ENCODE measurements around the gene SHISAL2A. TPM values are rescaled to one million over a fixed set of nuclear protein-coding genes. Genes with fewer than 3 reads are reported as not detected.

Gene SHISAL2A
- total and polyA plus RNA-seq, 9 donors: 1.3 to 6.5 (median 2.7) TPM

DNA sequence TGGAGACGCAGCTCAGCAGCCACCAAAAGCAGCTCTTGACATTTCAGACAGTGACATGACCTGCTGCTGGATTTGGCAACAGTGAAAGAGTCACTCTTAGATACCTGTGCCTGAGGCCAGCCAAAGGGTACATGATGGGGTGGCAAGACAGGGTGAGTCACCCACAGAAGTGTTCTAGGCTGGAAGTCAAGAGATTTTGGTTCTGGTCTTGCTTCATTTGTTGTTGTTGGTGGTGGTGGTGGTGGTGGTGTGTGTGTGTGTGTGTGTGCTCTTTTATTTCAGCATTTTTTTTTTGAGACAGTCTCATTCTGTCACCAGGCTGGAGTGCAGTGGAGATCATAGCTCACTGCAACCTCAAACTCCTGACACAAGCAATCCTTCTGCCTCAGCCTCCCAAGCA lies 25.8 kb downstream of the SHISAL2A start:
- no peaks in the 10 kb centered on the region for H3K36me3 ChIP-seq (ENCODE audit: control insufficient read depth, insufficient read depth, low read length)
- peaks cover 9% of the 10 kb centered on the region for H3K4me1 ChIP-seq (ENCODE audit: control insufficient read depth, insufficient read depth, low read length)
- no peaks in the 10 kb centered on the region for H3K9me3 ChIP-seq (replicated peaks; ENCODE audit: control insufficient read depth, low read depth, low read length)
- WGBS (ENCODE audit: insufficient coverage): 70% methylated on average over 1 of the region's 1 CpG
- DNase-seq: no peak
- no peaks in the 10 kb centered on the region for H3K27me3 ChIP-seq (ENCODE audit: control insufficient read depth, insufficient read depth, low read length)
- H3K27ac ChIP-seq (ENCODE audit: low read length): no peak overlapping the region
- H3K4me3 ChIP-seq (ENCODE audit: low read length): no peak overlapping the region

DNA sequence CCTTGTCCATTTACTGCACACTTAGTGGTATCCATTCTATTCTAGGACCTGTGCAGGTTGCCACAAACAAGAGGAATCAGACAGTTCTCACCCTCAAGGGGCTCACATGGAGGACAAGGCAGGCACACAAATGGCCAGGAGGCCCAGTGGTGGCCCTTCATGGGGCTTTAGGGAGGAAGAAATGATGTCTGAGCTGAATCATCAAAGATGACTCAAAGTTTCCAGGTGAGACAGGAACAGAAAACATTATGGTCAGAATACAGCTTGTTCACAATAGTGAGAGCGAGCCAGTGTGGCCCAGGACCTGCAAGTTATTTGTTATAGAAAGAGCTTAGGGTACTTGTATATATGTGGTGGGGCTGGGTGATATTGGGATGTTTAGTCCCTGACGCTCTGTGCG lies 26.4 kb downstream of the SHISAL2A start:
- no peak for DNase-seq
- H3K9me3 ChIP-seq (replicated peaks; ENCODE audit: control insufficient read depth, low read depth, low read length): no peaks in the 10 kb centered on the region
- 100% methylated on average over 1 of the region's 3 CpGs for WGBS (ENCODE audit: insufficient coverage)
- H3K4me1 ChIP-seq (ENCODE audit: control insufficient read depth, insufficient read depth, low read length): peaks cover 9% of the 10 kb centered on the region
- no peaks in the 10 kb centered on the region for H3K27me3 ChIP-seq (ENCODE audit: control insufficient read depth, insufficient read depth, low read length)
- H3K4me3 ChIP-seq (ENCODE audit: low read length): no peak overlapping the region
- H3K36me3 ChIP-seq (ENCODE audit: control insufficient read depth, insufficient read depth, low read length): no peaks in the 10 kb centered on the region
- no peak overlapping the region for H3K27ac ChIP-seq (ENCODE audit: low read length)

DNA sequence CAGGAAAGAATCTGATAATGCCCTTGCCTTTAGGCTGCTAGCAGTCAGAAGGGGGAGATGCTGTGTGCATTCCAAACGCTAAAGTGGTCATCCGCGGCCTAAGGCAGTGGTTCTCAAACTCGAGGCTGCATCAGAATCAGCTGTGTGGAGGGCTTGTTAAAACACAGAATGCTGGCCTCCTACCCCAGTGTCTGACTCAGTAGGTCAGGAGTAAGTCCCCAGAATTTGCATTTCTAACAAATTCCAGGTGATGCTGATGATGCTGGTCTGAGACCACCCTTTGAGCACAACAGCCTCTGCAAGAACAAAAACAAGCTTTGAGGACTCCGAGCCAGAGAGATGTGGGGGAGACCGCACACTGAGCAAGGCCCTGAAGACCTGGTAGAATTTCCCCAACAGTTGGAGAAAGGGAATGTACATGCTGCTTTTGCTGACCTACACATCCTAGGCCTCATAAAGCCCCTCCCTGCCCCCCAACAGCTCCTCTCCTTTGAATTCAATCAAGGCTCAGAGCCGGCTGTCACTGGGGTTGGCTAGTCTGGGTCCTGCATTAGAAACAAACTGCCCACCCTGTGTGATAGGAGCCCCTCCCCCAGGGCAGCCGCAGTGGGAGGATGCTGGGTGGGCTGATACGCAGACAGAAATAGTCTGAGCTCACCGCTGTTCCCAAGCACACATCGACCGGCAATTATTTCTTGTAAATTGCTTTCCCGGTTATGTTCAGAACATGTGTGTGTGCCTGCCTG lies 27.1 kb downstream of the SHISAL2A start:
- H3K4me1 ChIP-seq (ENCODE audit: control insufficient read depth, insufficient read depth, low read length): peaks cover 9% of the 10 kb centered on the region
- H3K27me3 ChIP-seq (ENCODE audit: control insufficient read depth, insufficient read depth, low read length): no peaks in the 10 kb centered on the region
- peak overlapping the region; percentile 29 for H3K27ac ChIP-seq (ENCODE audit: low read length)
- 42% methylated on average over 11 of the region's 13 CpGs for WGBS (ENCODE audit: insufficient coverage)
- no peak overlapping the region for H3K4me3 ChIP-seq (ENCODE audit: low read length)
- no peaks in the 10 kb centered on the region for H3K36me3 ChIP-seq (ENCODE audit: control insufficient read depth, insufficient read depth, low read length)
- DNase-seq: peak; percentile 35
- H3K9me3 ChIP-seq (replicated peaks; ENCODE audit: control insufficient read depth, low read depth, low read length): no peaks in the 10 kb centered on the region

DNA sequence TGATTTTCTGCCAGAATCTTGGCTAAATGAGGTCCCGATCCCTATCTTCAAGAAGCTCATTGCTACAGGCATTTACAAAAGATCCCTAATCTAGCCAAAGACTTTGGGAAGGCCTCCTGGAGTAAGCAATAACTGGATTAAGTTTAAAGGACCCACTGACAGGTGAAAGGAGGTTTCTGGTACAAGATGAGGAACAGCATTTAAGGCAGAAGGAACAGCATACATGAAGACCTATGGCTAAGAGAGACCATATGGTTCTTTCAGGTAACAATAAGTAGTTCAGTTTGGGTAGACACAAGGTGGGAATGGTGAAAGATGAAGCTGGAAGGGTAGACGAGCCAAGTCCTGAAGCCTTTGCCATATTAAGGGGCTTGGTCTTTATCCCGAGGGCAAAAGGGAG lies 27.8 kb downstream of the SHISAL2A start:
- Histone ChIP-seq H3K27me3 (ENCODE audit: control insufficient read depth, insufficient read depth, low read length) (no peaks in the 10 kb centered on the region), H3K4me3 (ENCODE audit: low read length) (no peak overlapping the region), H3K27ac (ENCODE audit: low read length) (no peak overlapping the region), H3K4me1 (ENCODE audit: control insufficient read depth, insufficient read depth, low read length) (peaks cover 11% of the 10 kb centered on the region), H3K9me3 (replicated peaks; ENCODE audit: control insufficient read depth, low read depth, low read length) (no peaks in the 10 kb centered on the region), H3K36me3 (ENCODE audit: control insufficient read depth, insufficient read depth, low read length) (no peaks in the 10 kb centered on the region)
- WGBS (ENCODE audit: insufficient coverage): 84% methylated on average over 2 of the region's 3 CpGs
- DNase-seq: no peak

DNA sequence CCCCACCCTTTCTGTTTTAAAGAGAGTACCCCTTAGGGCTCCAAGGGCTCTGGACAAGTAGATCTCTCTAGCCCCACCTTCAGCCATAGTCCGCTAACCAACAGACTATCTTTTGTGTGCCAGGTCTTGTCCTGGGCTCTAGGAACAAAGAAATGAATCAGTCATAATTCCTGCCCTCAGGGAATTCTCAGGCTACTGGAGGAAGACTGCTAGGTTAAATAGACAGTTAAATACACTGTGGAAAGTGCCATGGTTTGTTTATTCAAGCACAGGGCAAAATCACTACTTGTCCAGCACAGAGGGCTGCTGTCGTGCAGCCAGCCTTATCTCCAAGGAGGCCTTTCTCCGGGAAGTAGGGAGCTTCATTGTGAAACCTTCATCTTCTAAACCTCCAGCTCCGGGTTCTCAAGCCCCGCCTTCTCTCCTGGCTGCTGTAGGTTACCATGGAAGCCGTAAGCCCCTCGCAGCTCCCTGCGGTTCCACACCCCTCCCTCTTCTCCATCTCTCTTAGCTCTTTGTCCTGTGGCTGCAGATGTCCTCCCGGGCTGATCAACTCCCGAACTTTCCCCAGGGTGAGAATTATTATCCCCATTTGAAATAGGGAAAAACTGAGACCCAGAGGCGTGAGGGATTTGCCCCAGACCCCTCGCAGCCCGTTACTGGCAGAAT lies 29.8 kb downstream of the SHISAL2A start:
- WGBS (ENCODE audit: insufficient coverage): 13% methylated on average over 8 of the region's 13 CpGs
- Histone ChIP-seq H3K27me3 (ENCODE audit: control insufficient read depth, insufficient read depth, low read length) (no peaks in the 10 kb centered on the region), H3K4me3 (ENCODE audit: low read length) (no peak overlapping the region), H3K27ac (ENCODE audit: low read length) (no peak overlapping the region), H3K4me1 (ENCODE audit: control insufficient read depth, insufficient read depth, low read length) (peaks cover 19% of the 10 kb centered on the region), H3K9me3 (replicated peaks; ENCODE audit: control insufficient read depth, low read depth, low read length) (no peaks in the 10 kb centered on the region), H3K36me3 (ENCODE audit: control insufficient read depth, insufficient read depth, low read length) (no peaks in the 10 kb centered on the region)
- no peak for DNase-seq

DNA sequence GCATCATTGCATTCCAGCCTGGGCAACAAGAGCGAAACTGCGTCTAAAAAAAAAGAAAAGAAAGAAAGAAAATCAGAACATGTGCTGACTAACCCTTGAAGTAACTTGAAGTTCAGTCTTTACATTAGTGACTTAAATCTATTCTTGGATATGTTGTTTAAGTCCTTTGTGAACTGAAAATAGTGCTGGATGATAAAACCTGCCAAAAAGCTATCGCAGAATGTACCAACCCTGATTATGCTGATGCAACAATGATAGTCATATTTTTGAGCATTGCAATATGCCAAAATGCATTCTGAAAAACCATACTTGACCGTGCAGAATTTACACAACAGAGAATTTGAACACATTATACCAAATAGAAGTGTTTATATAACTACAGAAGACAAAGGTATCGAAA lies 30.7 kb downstream of the SHISAL2A start:
- H3K4me1 ChIP-seq (ENCODE audit: control insufficient read depth, insufficient read depth, low read length): peaks cover 28% of the 10 kb centered on the region
- WGBS (ENCODE audit: insufficient coverage): 70% methylated on average over 2 of the region's 5 CpGs
- no peaks in the 10 kb centered on the region for H3K27me3 ChIP-seq (ENCODE audit: control insufficient read depth, insufficient read depth, low read length)
- H3K9me3 ChIP-seq (replicated peaks; ENCODE audit: control insufficient read depth, low read depth, low read length): no peaks in the 10 kb centered on the region
- H3K36me3 ChIP-seq (ENCODE audit: control insufficient read depth, insufficient read depth, low read length): no peaks in the 10 kb centered on the region
- H3K27ac ChIP-seq (ENCODE audit: low read length): no peak overlapping the region
- DNase-seq: no peak
- no peak overlapping the region for H3K4me3 ChIP-seq (ENCODE audit: low read length)

DNA sequence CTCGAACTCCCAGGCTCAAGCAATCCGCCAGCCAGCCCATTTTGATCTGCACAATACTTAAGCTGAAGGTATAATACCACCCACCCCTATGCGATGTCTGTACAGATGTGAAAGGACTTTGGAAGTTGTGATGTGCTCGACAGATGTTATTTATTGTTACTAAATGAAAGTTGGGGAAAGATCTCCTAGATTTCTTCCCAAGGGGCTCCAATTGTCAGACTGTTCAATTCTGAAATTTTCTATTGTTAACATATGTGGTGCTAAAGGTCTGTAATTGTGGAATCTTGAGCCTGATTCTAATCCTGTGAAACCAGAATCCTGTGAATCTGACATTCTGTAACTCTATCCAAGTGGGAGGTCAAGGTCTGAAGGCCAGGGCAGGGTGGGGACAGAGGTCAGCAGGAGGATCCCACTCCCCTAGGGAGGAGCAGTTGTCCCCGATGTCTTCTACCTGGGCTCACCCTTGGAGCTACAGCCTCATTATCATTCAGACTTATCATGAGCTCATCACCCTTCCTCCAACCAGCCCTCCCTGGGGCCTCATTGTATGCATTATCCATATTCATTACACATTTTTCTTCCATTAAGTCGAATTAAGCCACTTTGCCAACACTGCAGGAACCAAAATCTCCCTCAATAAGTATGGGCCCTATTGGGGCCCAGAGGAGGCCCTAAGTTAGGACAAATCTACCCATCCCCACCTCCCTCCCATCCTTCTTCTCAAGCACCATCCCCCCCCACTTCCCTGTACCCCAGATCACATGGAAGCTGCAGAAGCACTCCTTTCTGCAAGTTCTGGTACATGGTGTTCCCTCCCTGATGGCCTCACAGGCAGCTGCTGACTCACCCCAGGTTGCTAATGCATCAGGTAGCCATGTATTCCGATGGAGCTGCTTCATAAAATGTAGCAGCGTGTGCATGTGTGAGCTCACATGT lies 32.3 kb downstream of the SHISAL2A start:
- DNase-seq: peak; percentile 81
- H3K27ac ChIP-seq (ENCODE audit: low read length): peak overlapping the region; percentile 40
- H3K4me1 ChIP-seq (ENCODE audit: control insufficient read depth, insufficient read depth, low read length): peaks cover 28% of the 10 kb centered on the region
- H3K27me3 ChIP-seq (ENCODE audit: control insufficient read depth, insufficient read depth, low read length): no peaks in the 10 kb centered on the region
- H3K4me3 ChIP-seq (ENCODE audit: low read length): no peak overlapping the region
- H3K36me3 ChIP-seq (ENCODE audit: control insufficient read depth, insufficient read depth, low read length): no peaks in the 10 kb centered on the region
- WGBS (ENCODE audit: insufficient coverage): 37% methylated on average over 4 of the region's 8 CpGs
- H3K9me3 ChIP-seq (replicated peaks; ENCODE audit: control insufficient read depth, low read depth, low read length): no peaks in the 10 kb centered on the region

DNA sequence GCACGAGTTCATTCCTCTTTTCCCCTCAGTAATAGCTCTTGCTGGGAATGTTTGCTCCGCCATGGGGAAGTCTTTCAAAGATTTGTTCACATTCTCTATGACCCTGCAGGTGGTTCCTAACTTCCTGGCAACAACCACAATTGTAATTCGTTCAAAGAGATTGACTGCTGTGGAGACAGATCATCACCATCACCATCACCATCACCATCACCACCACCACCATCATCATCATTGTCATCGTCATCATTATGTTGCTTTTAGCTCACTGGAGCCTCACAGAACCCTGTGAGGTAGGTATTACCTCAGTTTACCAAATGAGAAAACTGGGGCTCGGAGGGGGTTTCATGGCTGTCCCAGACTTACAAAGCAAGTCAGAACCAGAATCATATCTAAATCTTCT lies 34.3 kb downstream of the SHISAL2A start:
- Histone ChIP-seq H3K4me1 (ENCODE audit: control insufficient read depth, insufficient read depth, low read length) (peaks cover 26% of the 10 kb centered on the region), H3K9me3 (replicated peaks; ENCODE audit: control insufficient read depth, low read depth, low read length) (no peaks in the 10 kb centered on the region), H3K27ac (ENCODE audit: low read length) (no peak overlapping the region), H3K4me3 (ENCODE audit: low read length) (no peak overlapping the region), H3K27me3 (ENCODE audit: control insufficient read depth, insufficient read depth, low read length) (no peaks in the 10 kb centered on the region), H3K36me3 (ENCODE audit: control insufficient read depth, insufficient read depth, low read length) (no peaks in the 10 kb centered on the region)
- DNase-seq: no peak
- 33% methylated on average over 1 of the region's 5 CpGs for WGBS (ENCODE audit: insufficient coverage)

DNA sequence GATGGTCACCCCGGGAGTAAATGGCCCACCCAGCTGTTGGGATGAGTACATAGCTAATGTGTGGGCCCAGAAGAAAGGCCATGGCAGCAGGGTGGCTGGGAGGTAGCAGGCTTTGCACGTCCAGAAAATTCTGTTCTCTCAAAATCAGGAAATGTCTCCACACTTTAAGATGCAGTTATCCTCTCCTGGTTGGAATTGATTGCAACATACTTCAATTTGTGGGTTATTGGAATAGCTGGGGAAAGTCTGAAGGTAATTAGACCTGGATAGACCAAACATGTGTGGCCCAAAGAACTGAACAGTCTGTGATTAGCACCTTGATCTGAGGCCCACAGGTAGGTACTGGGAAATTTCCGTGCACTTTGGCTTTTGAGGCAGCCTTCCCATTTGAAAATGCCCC lies 35.0 kb downstream of the SHISAL2A start:
- H3K4me3 ChIP-seq (ENCODE audit: low read length): no peak overlapping the region
- 60% methylated on average over 1 of the region's 3 CpGs for WGBS (ENCODE audit: insufficient coverage)
- H3K36me3 ChIP-seq (ENCODE audit: control insufficient read depth, insufficient read depth, low read length): no peaks in the 10 kb centered on the region
- no peak overlapping the region for H3K27ac ChIP-seq (ENCODE audit: low read length)
- no peak for DNase-seq
- H3K4me1 ChIP-seq (ENCODE audit: control insufficient read depth, insufficient read depth, low read length): peaks cover 25% of the 10 kb centered on the region
- no peaks in the 10 kb centered on the region for H3K27me3 ChIP-seq (ENCODE audit: control insufficient read depth, insufficient read depth, low read length)
- H3K9me3 ChIP-seq (replicated peaks; ENCODE audit: control insufficient read depth, low read depth, low read length): no peaks in the 10 kb centered on the region

DNA sequence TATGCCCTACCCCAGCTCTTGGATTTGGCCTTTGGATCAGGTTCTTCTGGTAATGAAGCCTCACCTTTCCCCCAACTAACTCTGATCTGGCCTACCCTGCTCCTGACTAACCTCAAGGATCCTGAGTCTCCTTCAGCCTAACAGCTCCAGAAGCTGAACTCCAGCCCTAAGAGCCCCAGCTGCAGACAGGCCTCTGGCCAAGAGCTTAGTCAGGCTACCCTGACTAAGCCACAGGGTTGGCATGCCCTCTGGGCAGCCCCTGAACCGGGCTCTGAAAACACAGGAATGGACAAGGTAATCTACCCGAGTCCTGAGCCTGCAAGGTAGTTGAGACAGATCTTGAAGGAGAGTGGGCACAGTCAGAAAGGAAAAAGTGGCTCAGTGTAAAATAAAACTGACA lies 35.7 kb downstream of the SHISAL2A start:
- Histone ChIP-seq H3K4me3 (ENCODE audit: low read length) (no peak overlapping the region), H3K27ac (ENCODE audit: low read length) (peak overlapping the region; percentile 44)
- 80% methylated on average over 2 of the region's 2 CpGs for WGBS (ENCODE audit: insufficient coverage)

More for the DNA sequence above, 35.7 kb downstream of the SHISAL2A start:
- Histone ChIP-seq H3K27me3 (ENCODE audit: control insufficient read depth, insufficient read depth, low read length) (no peaks in the 10 kb centered on the region), H3K36me3 (ENCODE audit: control insufficient read depth, insufficient read depth, low read length) (no peaks in the 10 kb centered on the region), H3K9me3 (replicated peaks; ENCODE audit: control insufficient read depth, low read depth, low read length) (no peaks in the 10 kb centered on the region), H3K4me1 (ENCODE audit: control insufficient read depth, insufficient read depth, low read length) (peaks cover 24% of the 10 kb centered on the region)
- no peak for DNase-seq
